ENCODE data around the gene PDP2. TPM values are rescaled to one million over a fixed set of nuclear protein-coding genes. Genes with fewer than 3 reads are reported as not detected.

Gene PDP2
- total and polyA plus RNA-seq, 2 of the 4 experiments (the other 2 are of a cell fraction) = 5.3 to 16.8 TPM

- in situ Hi-C loops (cut with MboI; ENCODE audit: low sequenced_read_pairs) = no loop called here
- peaks cover 70% of the 10 kb centered on the region for H3K27me3 ChIP-seq (ENCODE audit: control insufficient read depth, insufficient read depth, low read length)
- H2BK5ac ChIP-seq (ENCODE audit: low read depth, low read length, poor library complexity, severe bottlenecking) = no peak overlapping the region
- H2AFZ ChIP-seq (replicated peaks; ENCODE audit: low read length, poor library complexity) = no peak overlapping the region
- H3K36me3 ChIP-seq (ENCODE audit: control insufficient read depth, insufficient read depth, low read length) = no peaks in the 10 kb centered on the region
- no peak overlapping the region for H3K4me3 ChIP-seq (ENCODE audit: insufficient read depth, low read depth, low read length)
- H3K4me1 ChIP-seq (ENCODE audit: control insufficient read depth, insufficient read depth, low read length) = no peaks in the 10 kb centered on the region; the same call in 1 of the 2 replicates
- no peak overlapping the region for H3K4me2 ChIP-seq (ENCODE audit: low read depth, low read length)
- no TSS peak for BruUV-seq (replicated peaks)
- no peaks in the 10 kb centered on the region for H3K79me1 ChIP-seq (ENCODE audit: low read depth in 1 of 2, low read length in 2 of 2)
- no peak overlapping the region for H3K4ac ChIP-seq (ENCODE audit: low read depth, low read length)
- TF ChIP-seq RAD21 (IDR thresholded peaks at IDR 0.05; ENCODE audit: low read length) = no peak
- no peak for TF ChIP-seq USF2 (IDR thresholded peaks at IDR 0.05; ENCODE audit: low read depth, low read length)
- no peak for TF ChIP-seq CEBPB (IDR thresholded peaks at IDR 0.05; ENCODE audit: low read depth, low read length)
- no peaks in the 10 kb centered on the region for H4K20me1 ChIP-seq (ENCODE audit: insufficient read depth, low read length)
- H3K9me1 ChIP-seq (ENCODE audit: insufficient read depth, low read length) = 0 out of 2 replicates have a peak, but pooled peaks cover 3% of the 10 kb centered on the region
- no peaks in the 10 kb centered on the region for H3K9me3 ChIP-seq (ENCODE audit: control insufficient read depth, insufficient read depth, low read length)
- no peak overlapping the region for H3K27ac ChIP-seq (ENCODE audit: insufficient read depth, low read length)
- no peak overlapping the region for H3K18ac ChIP-seq (ENCODE audit: low read depth, low read length)
- no peak overlapping the region for H2AK9ac ChIP-seq (replicated peaks; ENCODE audit: low read depth, low read length, poor library complexity)
- no peak overlapping the region for H2BK20ac ChIP-seq (ENCODE audit: low read depth, low read length)
- no peak overlapping the region for H2BK15ac ChIP-seq (ENCODE audit: low read depth, low read length)
- no CpG with 5 or more reads among the region's 2 CpGs for WGBS, 2 experiments (ENCODE audit: extremely low coverage in 2 of 2, insufficient read length in 1 of 2)
- no peak overlapping the region for H3K9ac ChIP-seq (ENCODE audit: low read depth, low read length)
- no peak overlapping the region for H2AK5ac ChIP-seq (ENCODE audit: low read depth, low read length)
- ChIA-PET CTCF (interaction anchor here (3.0 kb wide), 1 partner anchor 13 kb away, joined by 13 read pairs; the partner anchor contains the start of gene NAE1), POLR2A (ENCODE audit: unreplicated experiment) (no interaction called here)
- H3K14ac ChIP-seq (replicated peaks; ENCODE audit: low read depth, low read length) = no peak overlapping the region
- H2BK120ac ChIP-seq (ENCODE audit: low read depth, low read length) = no peak overlapping the region
- DNase-seq (no peak), ATAC-seq (ENCODE audit: low read depth) (no peak)
- no peak overlapping the region for H3K23ac ChIP-seq (ENCODE audit: low read depth, low read length)
- no peak overlapping the region for H4K8ac ChIP-seq (ENCODE audit: low read depth in 2 of 2, low read length in 2 of 2)
- H4K91ac ChIP-seq (ENCODE audit: insufficient read depth, low read depth, low read length) = no peak overlapping the region
- no peak overlapping the region for H3K56ac ChIP-seq (ENCODE audit: extremely low read depth, insufficient read depth, low read length)
- dilution Hi-C loops (cut with HindIII; ENCODE audit: low sequenced_read_pairs, unreplicated experiment) = no loop called here
- H4K5ac ChIP-seq (ENCODE audit: low read depth, low read length) = no peak overlapping the region
- intact Hi-C loops (cut with micrococcal nuclease) = no loop called here
Measured at GRCh38 chr16:66843191-66843590, 37.1 kb upstream of the PDP2 start.
